ENCODE measurements around the gene SGK1.

DNA sequence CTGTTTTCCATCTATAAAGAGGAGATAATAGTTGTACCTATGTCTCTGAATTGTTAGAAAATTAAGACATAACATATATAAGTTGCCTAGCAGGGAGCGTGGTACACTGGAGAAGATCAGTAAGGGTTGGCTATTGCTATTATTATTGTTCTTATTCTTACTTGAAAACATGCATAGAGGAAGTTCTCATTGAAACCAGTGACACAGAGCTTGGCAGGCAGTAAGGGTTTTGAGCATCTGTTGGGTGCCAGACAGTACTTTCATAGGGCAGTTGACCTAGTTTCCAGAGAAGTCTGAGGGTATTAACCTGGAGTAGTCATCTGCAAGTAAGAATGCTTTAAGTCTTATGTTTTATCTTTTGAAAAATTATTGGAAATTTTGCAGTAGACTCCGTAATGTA is 13.3 kb upstream of the SGK1 start:
- TF ChIP-seq, protein P1, sequence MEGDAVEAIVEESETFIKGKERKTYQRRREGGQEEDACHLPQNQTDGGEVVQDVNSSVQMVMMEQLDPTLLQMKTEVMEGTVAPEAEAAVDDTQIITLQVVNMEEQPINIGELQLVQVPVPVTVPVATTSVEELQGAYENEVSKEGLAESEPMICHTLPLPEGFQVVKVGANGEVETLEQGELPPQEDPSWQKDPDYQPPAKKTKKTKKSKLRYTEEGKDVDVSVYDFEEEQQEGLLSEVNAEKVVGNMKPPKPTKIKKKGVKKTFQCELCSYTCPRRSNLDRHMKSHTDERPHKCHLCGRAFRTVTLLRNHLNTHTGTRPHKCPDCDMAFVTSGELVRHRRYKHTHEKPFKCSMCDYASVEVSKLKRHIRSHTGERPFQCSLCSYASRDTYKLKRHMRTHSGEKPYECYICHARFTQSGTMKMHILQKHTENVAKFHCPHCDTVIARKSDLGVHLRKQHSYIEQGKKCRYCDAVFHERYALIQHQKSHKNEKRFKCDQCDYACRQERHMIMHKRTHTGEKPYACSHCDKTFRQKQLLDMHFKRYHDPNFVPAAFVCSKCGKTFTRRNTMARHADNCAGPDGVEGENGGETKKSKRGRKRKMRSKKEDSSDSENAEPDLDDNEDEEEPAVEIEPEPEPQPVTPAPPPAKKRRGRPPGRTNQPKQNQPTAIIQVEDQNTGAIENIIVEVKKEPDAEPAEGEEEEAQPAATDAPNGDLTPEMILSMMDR (IDR thresholded peaks at IDR 0.05; ENCODE audit: low read length), result no peak
- no peak for TF ChIP-seq EZH2 (IDR thresholded peaks at IDR 0.05; ENCODE audit: borderline replicate concordance, low read length)
